ENCODE data around the gene OR10G3.
"Not testable (repeated sequence)": the region's sequence is repeated elsewhere in the genome, so short reads cannot be mapped to it uniquely, and the experiment has no call there.

OR10G3 gene
- 0 reads per million in 2 donors for total RNA-seq

GRCh38 chr14:21579976-21580375, at the start of gene OR10G3:
OR10G3 (minus strand) TSS chr14:21580076; CDS start chr14:21570744, 9,332 bp downstream.
- no peak for DNase-seq

GRCh38 chr14:21626491-21627230, 46.8 kb upstream of the OR10G3 start:
- no peak for DNase-seq

GRCh38 chr14:21617614-21618013, 37.7 kb upstream of the OR10G3 start:
- no peak for DNase-seq

GRCh38 chr14:21614240-21614639, 34.4 kb upstream of the OR10G3 start:
- DNase-seq, result no peak

- DNase-seq, result no peak
These were observed 32.4 kb upstream of the OR10G3 start for GRCh38 chr14:21612324-21612723.

- not testable (repeated sequence) for DNase-seq
These were observed 22.3 kb upstream of the OR10G3 start for GRCh38 chr14:21602181-21602580.

- DNase-seq, result no peak
These were observed 9.4 kb upstream of the OR10G3 start for GRCh38 chr14:21589317-21589716.

- no peak for DNase-seq
These were observed 4.2 kb downstream of the OR10G3 start for GRCh38 chr14:21575661-21576060.

- no peak for DNase-seq
These were observed 7.3 kb downstream of the OR10G3 start for GRCh38 chr14:21572604-21573003.

- no peak for DNase-seq
These were observed 21.1 kb downstream of the OR10G3 start for GRCh38 chr14:21558703-21559170.

- no peak for DNase-seq
These were observed 22.6 kb downstream of the OR10G3 start for GRCh38 chr14:21557084-21557901.

GRCh38 chr14:21556378-21557083, 23.3 kb downstream of the OR10G3 start:
- DNase-seq, result no peak

- DNase-seq, result no peak
These were observed 26.6 kb downstream of the OR10G3 start for GRCh38 chr14:21553266-21553665.

- not testable (repeated sequence) for DNase-seq
These were observed 35.3 kb downstream of the OR10G3 start for GRCh38 chr14:21544588-21544987.

GRCh38 chr14:21543963-21544362, 35.9 kb downstream of the OR10G3 start:
- DNase-seq, result no peak

- no peak for DNase-seq
These were observed 36.3 kb downstream of the OR10G3 start for GRCh38 chr14:21543521-21543960.

GRCh38 chr14:21541413-21542074, 38.3 kb downstream of the OR10G3 start:
- no peak for DNase-seq

GRCh38 chr14:21539189-21539940, 40.5 kb downstream of the OR10G3 start:
- no peak for DNase-seq

GRCh38 chr14:21537090-21537424, 42.8 kb downstream of the OR10G3 start:
- no peak for DNase-seq

- DNase-seq, result no peak
These were observed 43.3 kb downstream of the OR10G3 start for GRCh38 chr14:21536418-21537089.

Measured in activated gamma-delta T cell (primary cell).